ENCODE measurements around the gene ADAMTS17.

ADAMTS17 gene

GRCh38 chr15:100129677-100130076, 212.1 kb downstream of the ADAMTS17 start:
- no peak overlapping the region for H3K9ac ChIP-seq (ENCODE audit: low read depth, low read length, poor library complexity, severe bottlenecking)
- H3F3A ChIP-seq (ENCODE audit: low read depth): no peaks in the 10 kb centered on the region
- no peaks in the 10 kb centered on the region for H3K27me3 ChIP-seq (ENCODE audit: insufficient read depth, low read length, poor library complexity, severe bottlenecking)
- no peaks in the 10 kb centered on the region for H3K9me3 ChIP-seq (ENCODE audit: insufficient read depth, low read depth, low read length)
- H3K9me2 ChIP-seq (replicated peaks; ENCODE audit: low read depth, low read length): no peaks in the 10 kb centered on the region
- no peaks in the 10 kb centered on the region for H3K79me2 ChIP-seq (ENCODE audit: insufficient read depth, low read length)
- H3K4me1 ChIP-seq (ENCODE audit: insufficient read depth, low read length, poor library complexity, severe bottlenecking): no peaks in the 10 kb centered on the region
- H3K36me3 ChIP-seq (ENCODE audit: insufficient read depth, low read length): no peaks in the 10 kb centered on the region
- TF ChIP-seq EZH2phosphoT487 (IDR thresholded peaks at IDR 0.05; ENCODE audit: borderline replicate concordance) (no peak), CTCF (conservative IDR thresholded peaks at IDR 0.05; ENCODE audit: low read length) (no peak)
- H3K4me3 ChIP-seq (ENCODE audit: low read length, poor library complexity, severe bottlenecking): no peak overlapping the region
- no peaks in the 10 kb centered on the region for H4K20me1 ChIP-seq (ENCODE audit: insufficient read depth, low read length, poor library complexity, severe bottlenecking)
- H2AFZ ChIP-seq (ENCODE audit: low read length): no peak overlapping the region
- H3K4me2 ChIP-seq (ENCODE audit: low read depth, low read length, poor library complexity, severe bottlenecking): no peak overlapping the region

GRCh38 chr15:100125401-100126191, 216.2 kb downstream of the ADAMTS17 start:
- no peaks in the 10 kb centered on the region for H3K27me3 ChIP-seq (ENCODE audit: insufficient read depth, low read length, poor library complexity, severe bottlenecking)

GRCh38 chr15:100124936-100125335, 216.8 kb downstream of the ADAMTS17 start:
- no peaks in the 10 kb centered on the region for H3K9me2 ChIP-seq (replicated peaks; ENCODE audit: low read depth, low read length)
- H3K27me3 ChIP-seq (ENCODE audit: insufficient read depth, low read length, poor library complexity, severe bottlenecking): no peaks in the 10 kb centered on the region
- peaks cover 6% of the 10 kb centered on the region; the same call in 1 of the 2 replicates for H3K9me3 ChIP-seq (ENCODE audit: insufficient read depth, low read depth, low read length)
- TF ChIP-seq EZH2phosphoT487 (IDR thresholded peaks at IDR 0.05; ENCODE audit: borderline replicate concordance) (no peak), CTCF (conservative IDR thresholded peaks at IDR 0.05; ENCODE audit: low read length) (no peak)
- no peaks in the 10 kb centered on the region for H4K20me1 ChIP-seq (ENCODE audit: insufficient read depth, low read length, poor library complexity, severe bottlenecking)
- no peak overlapping the region for H3K9ac ChIP-seq (ENCODE audit: low read depth, low read length, poor library complexity, severe bottlenecking)
- no peak overlapping the region for H3K4me3 ChIP-seq (ENCODE audit: low read length, poor library complexity, severe bottlenecking)
- no peaks in the 10 kb centered on the region for H3K79me2 ChIP-seq (ENCODE audit: insufficient read depth, low read length)
- H3K4me1 ChIP-seq (ENCODE audit: insufficient read depth, low read length, poor library complexity, severe bottlenecking): peaks cover 1% of the 10 kb centered on the region
- no peaks in the 10 kb centered on the region for H3F3A ChIP-seq (ENCODE audit: low read depth)
- no peak overlapping the region for H2AFZ ChIP-seq (ENCODE audit: low read length)
- H3K4me2 ChIP-seq (ENCODE audit: low read depth, low read length, poor library complexity, severe bottlenecking): no peak overlapping the region
- H3K36me3 ChIP-seq (ENCODE audit: insufficient read depth, low read length): no peaks in the 10 kb centered on the region

More at GRCh38 chr15:100125401-100126191, 216.2 kb downstream of the ADAMTS17 start:
- Histone ChIP-seq H3K9me2 (replicated peaks; ENCODE audit: low read depth, low read length) (no peaks in the 10 kb centered on the region), H3K4me1 (ENCODE audit: insufficient read depth, low read length, poor library complexity, severe bottlenecking) (no peaks in the 10 kb centered on the region), H3K4me2 (ENCODE audit: low read depth, low read length, poor library complexity, severe bottlenecking) (no peak overlapping the region), H3K4me3 (ENCODE audit: low read length, poor library complexity, severe bottlenecking) (no peak overlapping the region), H2AFZ (ENCODE audit: low read length) (no peak overlapping the region), H3K79me2 (ENCODE audit: insufficient read depth, low read length) (no peaks in the 10 kb centered on the region), H3F3A (ENCODE audit: low read depth) (no peaks in the 10 kb centered on the region), H3K36me3 (ENCODE audit: insufficient read depth, low read length) (no peaks in the 10 kb centered on the region), H3K9ac (ENCODE audit: low read depth, low read length, poor library complexity, severe bottlenecking) (no peak overlapping the region), H4K20me1 (ENCODE audit: insufficient read depth, low read length, poor library complexity, severe bottlenecking) (no peaks in the 10 kb centered on the region), H3K9me3 (ENCODE audit: insufficient read depth, low read depth, low read length) (peaks cover 6% of the 10 kb centered on the region; the same call in 1 of the 2 replicates)
- TF ChIP-seq CTCF (conservative IDR thresholded peaks at IDR 0.05; ENCODE audit: low read length): no peak
